Neural crest cell (in vitro differentiated cells): ENCODE measurements around the gene NDRG2. TPM values are rescaled to one million over a fixed set of nuclear protein-coding genes. Genes with fewer than 3 reads are reported as not detected.

Source experiments
- DNase-seq: peaks from one replicate; pipeline ENCODE4 v3.0.0; 2021; ENCODE audit warnings: low read depth, mixed read lengths, low spot score
- H3K27ac Mint-ChIP-seq: one replicate; pipeline ENCODE4 v1.8.0; 2021; ENCODE audit warnings: mild to moderate bottlenecking, mixed read lengths; ENCODE audit not compliant: unreplicated experiment
- H3K27me3 Mint-ChIP-seq: 2 replicates; pipeline ENCODE4 v1.8.0; 2021; ENCODE audit warnings: low read depth, mild to moderate bottlenecking, mixed read lengths
- H3K36me3 Mint-ChIP-seq: 2 replicates; pipeline ENCODE4 v1.8.0; 2021; ENCODE audit warnings: low read depth, mild to moderate bottlenecking, mixed read lengths
- H3K4me1 Mint-ChIP-seq: 2 replicates; pipeline ENCODE4 v1.8.0; 2021; ENCODE audit warnings: mixed read lengths
- H3K4me3 Mint-ChIP-seq: one replicate; pipeline ENCODE4 v1.8.0; 2021; ENCODE audit warnings: mild to moderate bottlenecking, mixed read lengths
- H3K9me3 Mint-ChIP-seq: 2 replicates; pipeline ENCODE4 v1.8.0; 2021; ENCODE audit warnings: mixed read lengths
- CTCF ChIP-seq: fragments of 200-600 bp; sonication (generic); conservative IDR thresholded peaks from 2 replicates; pipeline ENCODE4 v1.5.0; 2021; ENCODE audit warnings: antibody characterized with exemption, mild to moderate bottlenecking
- total RNA-seq: library from RNA; stranded (reverse); gene quantifications from 2 replicates; pipeline ENCODE4 v1.2.1, GENCODE V29; 2021

NDRG2 gene
- total RNA-seq, 1 donor from 2014 or later: 17.4 TPM

- no peak for DNase-seq
- H3K27ac Mint-ChIP-seq: no peak within 1 kb of the TSS
- no peak for TF ChIP-seq CTCF
- no peak within 1 kb of the TSS for H3K4me3 Mint-ChIP-seq
- peaks cover under 1% of the 10 kb centered on the region for H3K4me1 Mint-ChIP-seq
- H3K27me3 Mint-ChIP-seq: no peaks in the 10 kb centered on the region
- no peaks in the 10 kb centered on the region for H3K9me3 Mint-ChIP-seq
- no peaks in the 10 kb centered on the region for H3K36me3 Mint-ChIP-seq
These were observed 33.2 kb upstream of the NDRG2 start, which contains the start of gene RNASE8 for GRCh38 chr14:21057803-21058675. TSS of gene RNASE8 (plus strand) at chr14:21057822. CDS start at chr14:21057893, 71 bp downstream.

GRCh38 chr14:21056520-21057163 is 31.8 kb upstream of the NDRG2 start:
- Mint-ChIP-seq H3K9me3 (no peaks in the 10 kb centered on the region), H3K27ac (no peak overlapping the region), H3K4me3 (no peak overlapping the region), H3K36me3 (no peaks in the 10 kb centered on the region), H3K27me3 (no peaks in the 10 kb centered on the region), H3K4me1 (no peaks in the 10 kb centered on the region)
- no peak for DNase-seq
- no peak for TF ChIP-seq CTCF

GRCh38 chr14:21055432-21056117 is 30.7 kb upstream of the NDRG2 start:
- no peak overlapping the region for H3K4me3 Mint-ChIP-seq
- no peak for DNase-seq
- H3K9me3 Mint-ChIP-seq: no peaks in the 10 kb centered on the region
- TF ChIP-seq CTCF: no peak
- no peak overlapping the region for H3K27ac Mint-ChIP-seq
- H3K27me3 Mint-ChIP-seq: no peaks in the 10 kb centered on the region
- no peaks in the 10 kb centered on the region for H3K36me3 Mint-ChIP-seq
- no peaks in the 10 kb centered on the region for H3K4me1 Mint-ChIP-seq

GRCh38 chr14:21054768-21055145 is 29.9 kb upstream of the NDRG2 start:
- Mint-ChIP-seq H3K4me1 (no peaks in the 10 kb centered on the region), H3K27ac (no peak overlapping the region), H3K27me3 (no peaks in the 10 kb centered on the region), H3K9me3 (no peaks in the 10 kb centered on the region), H3K36me3 (no peaks in the 10 kb centered on the region), H3K4me3 (no peak overlapping the region)
- no peak for TF ChIP-seq CTCF
- DNase-seq: no peak

- Mint-ChIP-seq H3K9me3 (no peaks in the 10 kb centered on the region), H3K36me3 (no peaks in the 10 kb centered on the region), H3K4me3 (no peak overlapping the region), H3K27ac (no peak overlapping the region), H3K4me1 (no peaks in the 10 kb centered on the region), H3K27me3 (no peaks in the 10 kb centered on the region)
- no peak for TF ChIP-seq CTCF
- DNase-seq: no peak
These were observed 29.4 kb upstream of the NDRG2 start for GRCh38 chr14:21054123-21054767.
